GM12878 (cell line): ENCODE results near the gene FIBCD1. TPM values are rescaled to one million over a fixed set of nuclear protein-coding genes. Genes with fewer than 3 reads are reported as not detected.

Experiments
- ATAC-seq: fragments of 200-7000 bp; cut with Tn5 transposase; 3 replicates; pipeline ENCODE4 v1.9.1; 2020; ENCODE audit warnings: mild to moderate bottlenecking, moderate library complexity
- BruUV-seq: library from RNA; stranded (reverse); fragments of 400-500 nt; replicated peaks from 2 replicates; lab custom pipeline; 2021; lab: Mats Ljungman, UMichigan
- CTCF ChIA-PET: fragments of 300-600 bp; sonication (Branson Sonifier 250); formaldehyde crosslinking; extraction: SDS; loops from one replicate; lab custom pipeline; 2021; ENCODE audit warnings: inconsistent platforms; lab: Yijun Ruan, JAX
- POLR2A ChIA-PET: fragments of 350-600 bp; formaldehyde crosslinking; extraction: SDS; loops from one replicate; lab custom pipeline; 2021; ENCODE audit warnings: inconsistent platforms; lab: Charles Lee
- RAD21 ChIA-PET: fragments of 300-600 bp; sonication (Branson Sonifier 250); formaldehyde crosslinking; loops from one replicate; lab custom pipeline; 2023; ENCODE audit warnings: antibody characterized with exemption; ENCODE audit not compliant: unreplicated experiment; lab: Charles Lee
- SMC1A ChIA-PET: fragments of 300-600 bp; sonication (Branson Sonifier 250); formaldehyde crosslinking; loops from one replicate; lab custom pipeline; 2023; ENCODE audit not compliant: unreplicated experiment, uncharacterized antibody; lab: Charles Lee
- DNase-seq: peaks from one replicate; pipeline ENCODE4 v3.0.0-alpha.2; 2011; ENCODE audit warnings: low read depth, low spot score
- FAIRE-seq: peaks from 3 replicates; lab custom pipeline; 2011; peaks lifted over from hg19 to GRCh38; lab: Jason Lieb, UNC
- H2AFZ ChIP-seq: 2 replicates; pipeline ENCODE4 v1.6.0; 2011; ENCODE audit warnings: low read depth, low read length, control low read depth; ENCODE audit not compliant: control insufficient read depth
- H3K27ac ChIP-seq: 2 replicates; pipeline ENCODE4 v1.5.1; 2011; ENCODE audit warnings: control low read depth; ENCODE audit not compliant: control insufficient read depth, insufficient read depth
- H3K27me3 ChIP-seq, 2 experiments: replicated peaks in 1 of 2; 2 replicates each; pipeline versions ENCODE4 v1.6.0 to v1.6.1; 2011; ENCODE audit warnings: low read length in 1 of 2; ENCODE audit not compliant: control insufficient read depth in 2 of 2, insufficient read depth in 2 of 2
- H3K36me3 ChIP-seq, 2 experiments: 2 replicates each; pipeline ENCODE4 v1.5.1; 2011; ENCODE audit warnings: low read length in 1 of 2; ENCODE audit not compliant: control insufficient read depth in 2 of 2, insufficient read depth in 2 of 2
- H3K4me1 ChIP-seq: 2 replicates; pipeline ENCODE4 v1.6.1; 2011; ENCODE audit warnings: mild to moderate bottlenecking, low read length, moderate library complexity, mixed read lengths; ENCODE audit not compliant: control insufficient read depth, insufficient read depth
- H3K4me2 ChIP-seq: 2 replicates; pipeline ENCODE4 v1.6.0; 2011; ENCODE audit warnings: control low read depth; ENCODE audit not compliant: control insufficient read depth, insufficient read depth
- H3K4me3 ChIP-seq: fragments of 200-600 bp; sonication (generic); 2 replicates; pipeline ENCODE4 v1.5.1; 2016
- H3K79me2 ChIP-seq: 2 replicates; pipeline ENCODE4 v1.6.0; 2011; ENCODE audit warnings: low read length; ENCODE audit not compliant: control insufficient read depth, insufficient read depth
- H3K9ac ChIP-seq: 2 replicates; pipeline ENCODE4 v1.8.0; 2011; ENCODE audit warnings: low read length, control low read depth, mixed read lengths; ENCODE audit not compliant: control insufficient read depth, insufficient read depth
- H3K9me3 ChIP-seq: replicated peaks from 3 replicates; pipeline ENCODE4 v1.5.1; 2011; ENCODE audit warnings: mild to moderate bottlenecking, low read length; ENCODE audit not compliant: control insufficient read depth, insufficient read depth
- H4K20me1 ChIP-seq: 2 replicates; pipeline ENCODE4 v1.6.0; 2011; ENCODE audit not compliant: control insufficient read depth, insufficient read depth
- ATF7 ChIP-seq: fragments of 450-650 bp; IDR thresholded peaks from 2 replicates; pipeline ENCODE4 v1.6.1; 2016; ENCODE audit warnings: low read depth, mild to moderate bottlenecking
- KLF5 ChIP-seq: fragments of 450-650 bp; IDR thresholded peaks from 2 replicates; pipeline ENCODE4 v1.6.1; 2014; ENCODE audit warnings: mild to moderate bottlenecking; ENCODE audit not compliant: partially characterized antibody
- MTA2 ChIP-seq: fragments of 450-650 bp; IDR thresholded peaks from 2 replicates; pipeline ENCODE4 v1.6.1; 2016; ENCODE audit warnings: low read depth, mild to moderate bottlenecking, moderate library complexity
- NFYA ChIP-seq: IDR thresholded peaks from 2 replicates; pipeline ENCODE4 v1.6.1; 2011; ENCODE audit warnings: low read depth, mild to moderate bottlenecking, low read length, improper control_type of control experiment, borderline replicate concordance
- NFYB ChIP-seq: IDR thresholded peaks from 2 replicates; pipeline ENCODE4 v1.6.1; 2011; ENCODE audit warnings: low read depth, mild to moderate bottlenecking, low read length, improper control_type of control experiment, moderate library complexity; ENCODE audit not compliant: insufficient read depth
- RAD21 ChIP-seq: IDR thresholded peaks from 2 replicates; pipeline ENCODE4 v1.6.1; 2011; ENCODE audit warnings: mild to moderate bottlenecking, low read depth, low read length, moderate library complexity; ENCODE audit not compliant: insufficient read depth
- TAF1 ChIP-seq: IDR thresholded peaks from 2 replicates; pipeline ENCODE4 v1.6.1; 2011; ENCODE audit warnings: mild to moderate bottlenecking, low read depth, low read length, borderline replicate concordance
- ZNF384 ChIP-seq: IDR thresholded peaks from 2 replicates; pipeline ENCODE4 v1.6.1; 2012; ENCODE audit warnings: low read depth, mild to moderate bottlenecking, low read length, improper control_type of control experiment, borderline replicate concordance
- WGBS: methylation state at CpG from one replicate; pipeline ENCODE4 v1.1.6; 2016; ENCODE audit warnings: low lambda C conversion rate; ENCODE audit not compliant: insufficient replicate concordance, insufficient coverage; ENCODE audit errors: missing lambda C conversion rate; 5-methylcytosine and 5-hydroxymethylcytosine counted together
- in situ Hi-C: fragments of 300-500 bp; cut with MboI; formaldehyde crosslinking; loops from 9 replicates; pipeline ENCODE4 v1.14.3; 2018; ENCODE audit warnings: mixed read lengths
- intact Hi-C: fragments of 100-400 bp; cut with micrococcal nuclease; formaldehyde crosslinking; loops from one replicate; pipeline ENCODE4 v1.14.2; 2022; ENCODE audit not compliant: unreplicated experiment
- polyA plus RNA-seq, 11 experiments: library from polyadenylated mRNA; depleted of rRNA in 4 of 11; unstranded in 6 of 11; stranded (reverse) in 5 of 11; fragments of >200 nt; fragmentation: Nextera tagmentation in 4 of 11; fragmentation: Illumina TruSeq in 1 of 11; extraction: Ambion mirVana in 4 of 11; extraction: Trizol in 1 of 11; gene quantifications; 1 replicate in 1 of 11; 2 replicates in 10 of 11; pipeline versions ENCODE4 v1.2.1 to v1.2.3, GENCODE V29; 2011 to 2016; ENCODE audit warnings: inconsistent platforms in 2 of 11, missing spikeins in 2 of 11, low read depth in 1 of 11
- total RNA-seq, 4 experiments: library from RNA; depleted of rRNA in 3 of 4; stranded (reverse); fragments of >200 nt in 3 of 4; fragmentation: Illumina TruSeq in 1 of 4; extraction: Trizol in 1 of 4; gene quantifications; 2 replicates each; pipeline versions ENCODE4 v1.2.1 to v1.2.3, GENCODE V29; 2013 to 2021
- TF ChIP-seq, protein P1 (sequence below): fragments of 150-350 bp; IDR thresholded peaks from 2 replicates; pipeline ENCODE4 v1.6.1; 2016; ENCODE audit warnings: low read depth, low read length
- TF ChIP-seq, protein P2 (sequence below): fragments of 450-650 bp; IDR thresholded peaks from 2 replicates; pipeline ENCODE4 v1.6.1; 2018; ENCODE audit warnings: mild to moderate bottlenecking, low read depth, moderate library complexity; ENCODE audit not compliant: partially characterized antibody
- TF ChIP-seq, protein P3 (sequence below): IDR thresholded peaks from 2 replicates; pipeline ENCODE4 v1.6.1; 2011; ENCODE audit warnings: low read depth, low read length, improper control_type of control experiment, borderline replicate concordance

Gene FIBCD1
- total and polyA plus RNA-seq, 10 of the 15 experiments (the other 5 are each of a cell fraction or from before 2014, with no cell fraction given): 0.04 to 0.95 (median 0.25) TPM; not detected in 6

DNA sequence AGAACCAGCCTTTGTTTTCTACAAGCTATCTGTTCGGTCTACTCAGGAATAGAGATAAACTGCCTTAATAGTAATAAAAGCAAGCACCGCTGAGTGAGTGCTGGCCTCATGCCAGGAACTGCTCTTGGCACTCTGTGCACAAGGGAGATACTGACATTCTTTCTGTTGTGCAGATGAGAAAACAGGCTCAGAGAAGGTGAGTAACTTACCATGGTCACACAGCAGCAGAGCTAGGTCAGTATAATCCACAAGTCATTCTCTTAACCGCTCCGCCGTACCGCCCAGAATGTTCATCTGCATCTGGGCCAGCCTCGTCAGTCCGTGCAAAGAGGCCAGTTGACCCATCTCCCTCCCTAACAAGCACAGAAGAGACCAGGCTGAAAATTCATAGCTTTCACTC, 69.8 kb downstream of the FIBCD1 start (continued):
- TF ChIP-seq NFYA (no peak), NFYB (no peak), KLF5 (no peak), ATF7 (no peak)
- TF ChIP-seq, protein P1, sequence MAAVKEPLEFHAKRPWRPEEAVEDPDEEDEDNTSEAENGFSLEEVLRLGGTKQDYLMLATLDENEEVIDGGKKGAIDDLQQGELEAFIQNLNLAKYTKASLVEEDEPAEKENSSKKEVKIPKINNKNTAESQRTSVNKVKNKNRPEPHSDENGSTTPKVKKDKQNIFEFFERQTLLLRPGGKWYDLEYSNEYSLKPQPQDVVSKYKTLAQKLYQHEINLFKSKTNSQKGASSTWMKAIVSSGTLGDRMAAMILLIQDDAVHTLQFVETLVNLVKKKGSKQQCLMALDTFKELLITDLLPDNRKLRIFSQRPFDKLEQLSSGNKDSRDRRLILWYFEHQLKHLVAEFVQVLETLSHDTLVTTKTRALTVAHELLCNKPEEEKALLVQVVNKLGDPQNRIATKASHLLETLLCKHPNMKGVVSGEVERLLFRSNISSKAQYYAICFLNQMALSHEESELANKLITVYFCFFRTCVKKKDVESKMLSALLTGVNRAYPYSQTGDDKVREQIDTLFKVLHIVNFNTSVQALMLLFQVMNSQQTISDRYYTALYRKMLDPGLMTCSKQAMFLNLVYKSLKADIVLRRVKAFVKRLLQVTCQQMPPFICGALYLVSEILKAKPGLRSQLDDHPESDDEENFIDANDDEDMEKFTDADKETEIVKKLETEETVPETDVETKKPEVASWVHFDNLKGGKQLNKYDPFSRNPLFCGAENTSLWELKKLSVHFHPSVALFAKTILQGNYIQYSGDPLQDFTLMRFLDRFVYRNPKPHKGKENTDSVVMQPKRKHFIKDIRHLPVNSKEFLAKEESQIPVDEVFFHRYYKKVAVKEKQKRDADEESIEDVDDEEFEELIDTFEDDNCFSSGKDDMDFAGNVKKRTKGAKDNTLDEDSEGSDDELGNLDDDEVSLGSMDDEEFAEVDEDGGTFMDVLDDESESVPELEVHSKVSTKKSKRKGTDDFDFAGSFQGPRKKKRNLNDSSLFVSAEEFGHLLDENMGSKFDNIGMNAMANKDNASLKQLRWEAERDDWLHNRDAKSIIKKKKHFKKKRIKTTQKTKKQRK: no peak

DNA sequence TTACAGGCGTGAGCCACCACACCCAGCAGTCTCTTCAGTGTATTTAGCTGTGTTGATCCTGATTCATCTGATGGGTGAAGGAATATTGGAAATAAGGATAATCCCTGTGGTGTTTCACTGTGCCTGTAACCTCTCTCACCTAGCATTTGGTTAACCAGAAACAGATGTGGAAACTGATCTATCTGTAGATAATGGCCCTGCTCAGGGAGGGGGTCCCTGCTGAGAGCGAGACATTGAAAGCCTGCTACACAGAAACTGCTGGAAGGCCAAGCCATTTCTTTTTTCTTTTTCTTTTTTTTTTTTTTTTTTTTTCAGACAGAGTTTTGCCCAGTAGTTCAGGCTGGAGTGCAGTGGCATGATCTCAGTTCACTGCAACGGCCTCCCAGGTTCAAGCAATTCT, 70.8 kb downstream of the FIBCD1 start:
- CTCF ChIA-PET: interaction anchor here (0.8 to 11.0 kb wide), 8 partner anchors 58 to 179 kb away, joined by 3 to 267 read pairs (median 38); no protein-coding TSS in a partner anchor
- WGBS: 100% methylated on average over 3 of the region's 3 CpGs
- H3K4me3 ChIP-seq: no peak overlapping the region
- H3K36me3 ChIP-seq: peaks cover 7 to 26% of the 10 kb centered on the region in 2 experiments
- H3K27ac ChIP-seq: no peak overlapping the region
- ATAC-seq: no peak
- H4K20me1 ChIP-seq: peaks cover 8% of the 10 kb centered on the region; the same call in 1 of the 2 replicates
- H2AFZ ChIP-seq: no peak overlapping the region
- RAD21 ChIA-PET: interaction anchor here (0.6 to 1.3 kb wide), 2 partner anchors 102 to 130 kb away, joined by 3 read pairs; no protein-coding TSS in a partner anchor
- H3K9me3 ChIP-seq: no peaks in the 10 kb centered on the region
- TF ChIP-seq ZNF384: no peak
- TF ChIP-seq RAD21: no peak
- TF ChIP-seq, protein P2, sequence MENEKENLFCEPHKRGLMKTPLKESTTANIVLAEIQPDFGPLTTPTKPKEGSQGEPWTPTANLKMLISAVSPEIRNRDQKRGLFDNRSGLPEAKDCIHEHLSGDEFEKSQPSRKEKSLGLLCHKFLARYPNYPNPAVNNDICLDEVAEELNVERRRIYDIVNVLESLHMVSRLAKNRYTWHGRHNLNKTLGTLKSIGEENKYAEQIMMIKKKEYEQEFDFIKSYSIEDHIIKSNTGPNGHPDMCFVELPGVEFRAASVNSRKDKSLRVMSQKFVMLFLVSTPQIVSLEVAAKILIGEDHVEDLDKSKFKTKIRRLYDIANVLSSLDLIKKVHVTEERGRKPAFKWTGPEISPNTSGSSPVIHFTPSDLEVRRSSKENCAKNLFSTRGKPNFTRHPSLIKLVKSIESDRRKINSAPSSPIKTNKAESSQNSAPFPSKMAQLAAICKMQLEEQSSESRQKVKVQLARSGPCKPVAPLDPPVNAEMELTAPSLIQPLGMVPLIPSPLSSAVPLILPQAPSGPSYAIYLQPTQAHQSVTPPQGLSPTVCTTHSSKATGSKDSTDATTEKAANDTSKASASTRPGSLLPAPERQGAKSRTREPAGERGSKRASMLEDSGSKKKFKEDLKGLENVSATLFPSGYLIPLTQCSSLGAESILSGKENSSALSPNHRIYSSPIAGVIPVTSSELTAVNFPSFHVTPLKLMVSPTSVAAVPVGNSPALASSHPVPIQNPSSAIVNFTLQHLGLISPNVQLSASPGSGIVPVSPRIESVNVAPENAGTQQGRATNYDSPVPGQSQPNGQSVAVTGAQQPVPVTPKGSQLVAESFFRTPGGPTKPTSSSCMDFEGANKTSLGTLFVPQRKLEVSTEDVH: no peak
- no peak for TF ChIP-seq MTA2
- TF ChIP-seq TAF1: no peak
- TF ChIP-seq, protein P3, sequence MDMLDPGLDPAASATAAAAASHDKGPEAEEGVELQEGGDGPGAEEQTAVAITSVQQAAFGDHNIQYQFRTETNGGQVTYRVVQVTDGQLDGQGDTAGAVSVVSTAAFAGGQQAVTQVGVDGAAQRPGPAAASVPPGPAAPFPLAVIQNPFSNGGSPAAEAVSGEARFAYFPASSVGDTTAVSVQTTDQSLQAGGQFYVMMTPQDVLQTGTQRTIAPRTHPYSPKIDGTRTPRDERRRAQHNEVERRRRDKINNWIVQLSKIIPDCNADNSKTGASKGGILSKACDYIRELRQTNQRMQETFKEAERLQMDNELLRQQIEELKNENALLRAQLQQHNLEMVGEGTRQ: no peak
- no peak for DNase-seq
- H3K79me2 ChIP-seq: no peaks in the 10 kb centered on the region
- SMC1A ChIA-PET: interaction anchor here (0.8 to 3.2 kb wide), 3 partner anchors 32 to 100 kb away, joined by 4 to 12 read pairs (median 9); no protein-coding TSS in a partner anchor
- in situ Hi-C loops: loop anchor here (5.0 to 10.0 kb wide), 3 partner anchors 74 to 413 kb away; no protein-coding TSS in a partner anchor
- H3K27me3 ChIP-seq: no peaks in the 10 kb centered on the region
- BruUV-seq: no TSS peak
- FAIRE-seq: no peak
- POLR2A ChIA-PET: interaction anchor here (0.7 kb wide), 1 partner anchor 175 kb away, joined by 4 read pairs; no protein-coding TSS in a partner anchor
- peaks cover 25% of the 10 kb centered on the region for H3K4me1 ChIP-seq
- no peak overlapping the region for H3K4me2 ChIP-seq
- no peak overlapping the region for H3K9ac ChIP-seq
- intact Hi-C loops: no loop called here
